GM18505 (cell line): ENCODE results near the gene GSTM4.

Experiments
- ATAC-seq: cut with Tn5 transposase; IDR thresholded peaks from one replicate; pipeline ENCODE4 v1.9.1; 2021; ENCODE audit not compliant: unreplicated experiment
- POLR2A ChIP-seq: IDR thresholded peaks from 4 replicates; pipeline ENCODE4 v1.6.1; 2011; ENCODE audit warnings: borderline replicate concordance; ENCODE audit not compliant: insufficient read depth, insufficient read length; ENCODE audit errors: extremely low read depth

GSTM4 gene

DNA sequence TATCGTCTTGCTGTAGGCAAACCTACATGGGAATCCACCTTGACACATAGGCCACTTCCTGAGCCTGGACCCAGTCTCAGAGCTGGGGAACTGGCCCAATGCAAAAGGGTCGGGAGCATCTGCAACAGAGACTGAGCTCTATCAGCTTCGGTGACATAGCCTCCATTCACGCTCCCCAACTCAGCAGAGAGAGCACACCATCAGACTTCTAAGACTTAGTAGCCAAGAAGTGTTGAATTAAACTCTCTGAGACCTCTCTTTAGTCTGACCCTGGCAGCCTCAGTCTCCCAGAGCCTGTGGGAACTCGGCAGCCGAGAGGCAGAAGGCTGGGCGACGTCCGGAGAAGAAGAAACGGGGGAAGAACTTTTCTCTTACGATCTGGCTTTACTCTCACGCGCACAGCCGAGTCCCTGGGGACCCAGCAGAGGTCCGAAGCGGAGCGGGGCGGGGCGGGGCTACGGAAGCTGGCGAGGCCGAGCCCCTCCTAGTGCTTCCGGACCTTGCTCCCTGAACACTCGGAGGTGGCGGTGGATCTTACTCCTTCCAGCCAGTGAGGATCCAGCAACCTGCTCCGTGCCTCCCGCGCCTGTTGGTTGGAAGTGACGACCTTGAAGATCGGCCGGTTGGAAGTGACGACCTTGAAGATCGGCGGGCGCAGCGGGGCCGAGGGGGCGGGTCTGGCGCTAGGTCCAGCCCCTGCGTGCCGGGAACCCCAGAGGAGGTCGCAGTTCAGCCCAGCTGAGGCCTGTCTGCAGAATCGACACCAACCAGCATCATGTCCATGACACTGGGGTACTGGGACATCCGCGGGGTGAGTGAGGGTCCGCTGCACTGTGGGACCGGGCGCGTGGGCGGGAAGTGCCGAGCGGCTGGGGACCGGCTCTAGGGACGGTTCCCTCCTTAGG lies at the start of gene GSTM4:
TSS of gene GSTM4 (plus strand) at position 485 of the 905 bp plus-strand sequence. CDS start at position 776, 291 bp downstream.
- peak; percentile 51 for TF ChIP-seq POLR2A
- peak; percentile 92 for ATAC-seq

DNA sequence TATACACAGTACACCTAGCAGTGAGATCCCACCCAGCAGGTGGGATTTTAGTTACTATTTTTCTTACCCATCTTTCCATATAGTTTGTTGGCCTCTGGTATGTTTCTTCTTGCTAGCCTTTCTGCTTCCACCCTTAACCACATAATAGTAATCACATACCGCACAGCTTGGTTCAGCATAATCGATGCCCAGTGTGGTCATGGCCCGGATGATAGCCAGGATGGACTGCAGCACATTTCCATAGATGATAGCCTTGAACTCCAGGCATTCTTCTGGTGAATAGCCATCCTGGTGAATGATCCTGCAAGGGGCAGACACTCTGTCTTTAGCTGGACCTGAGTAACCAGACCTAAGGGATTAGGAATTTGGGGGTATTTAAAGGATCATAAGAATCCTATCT lies 46.0 kb upstream of the GSTM4 start:
- TF ChIP-seq POLR2A: no peak
- no peak for ATAC-seq

DNA sequence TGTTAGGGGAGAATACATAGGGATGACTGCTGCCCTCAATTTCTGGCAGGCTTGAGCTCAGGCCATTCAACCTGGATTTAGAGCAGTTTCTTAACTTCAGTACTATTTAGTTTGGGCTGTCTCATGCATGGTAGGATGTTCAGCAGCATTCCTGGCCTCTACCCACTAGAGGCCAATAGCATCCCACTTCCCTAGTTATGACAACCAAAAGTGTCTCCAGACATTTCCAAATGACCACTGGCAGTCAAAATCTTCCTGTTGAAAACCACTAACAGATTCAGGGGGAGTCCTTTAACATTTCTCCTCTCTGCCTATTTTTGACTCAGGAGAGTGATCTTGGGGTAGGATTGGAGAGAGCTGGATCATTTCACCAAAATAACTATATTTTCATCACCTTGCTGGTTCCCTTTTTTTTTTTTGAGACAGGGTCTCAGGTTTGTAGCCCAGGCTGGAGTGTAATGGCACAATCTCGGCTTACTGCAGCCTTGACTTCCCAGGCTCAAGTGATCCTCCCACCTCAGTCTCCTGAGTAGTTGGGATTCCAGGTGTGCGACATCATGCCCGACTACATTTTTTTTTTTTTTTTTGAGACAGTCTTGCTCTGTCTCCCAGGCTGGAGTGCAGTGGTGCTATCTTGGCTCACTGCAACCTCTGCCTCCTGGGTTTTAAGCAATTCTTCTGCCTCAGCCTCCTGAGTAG lies 45.1 kb upstream of the GSTM4 start:
- ATAC-seq: no peak
- TF ChIP-seq POLR2A: no peak

DNA sequence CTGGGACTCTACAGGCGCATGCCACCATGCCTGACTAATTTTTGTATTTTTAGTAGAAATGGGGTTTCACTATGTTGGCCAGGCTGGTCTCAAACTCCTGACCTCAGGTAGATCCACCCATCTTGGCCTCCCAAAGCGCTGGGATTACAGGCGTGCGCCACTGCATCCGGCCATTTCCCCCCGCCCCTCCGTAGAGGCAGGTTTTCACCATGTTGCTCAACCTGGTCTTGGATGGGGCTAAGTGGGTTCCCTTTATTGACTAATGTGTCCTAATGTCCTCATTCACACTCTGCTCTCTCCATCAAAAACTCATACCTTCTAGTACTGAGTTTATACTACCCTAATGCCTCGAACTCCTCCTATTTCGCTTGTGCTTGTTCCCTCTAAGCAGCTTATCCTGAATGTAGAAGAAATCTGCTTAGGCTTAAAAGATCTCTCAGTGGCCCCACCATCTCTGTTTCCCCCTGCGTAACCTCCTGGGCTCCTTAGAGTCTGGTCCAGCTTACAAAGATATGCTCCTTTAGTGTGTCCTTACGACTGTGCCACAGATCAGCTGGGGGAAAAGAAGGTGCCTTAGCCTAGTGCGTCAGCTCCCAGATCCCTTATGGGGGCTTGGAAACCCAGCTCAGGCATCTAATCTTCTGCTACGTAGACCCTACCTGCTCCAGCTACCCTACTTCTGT lies 44.5 kb upstream of the GSTM4 start:
- no peak for TF ChIP-seq POLR2A
- ATAC-seq: no peak

DNA sequence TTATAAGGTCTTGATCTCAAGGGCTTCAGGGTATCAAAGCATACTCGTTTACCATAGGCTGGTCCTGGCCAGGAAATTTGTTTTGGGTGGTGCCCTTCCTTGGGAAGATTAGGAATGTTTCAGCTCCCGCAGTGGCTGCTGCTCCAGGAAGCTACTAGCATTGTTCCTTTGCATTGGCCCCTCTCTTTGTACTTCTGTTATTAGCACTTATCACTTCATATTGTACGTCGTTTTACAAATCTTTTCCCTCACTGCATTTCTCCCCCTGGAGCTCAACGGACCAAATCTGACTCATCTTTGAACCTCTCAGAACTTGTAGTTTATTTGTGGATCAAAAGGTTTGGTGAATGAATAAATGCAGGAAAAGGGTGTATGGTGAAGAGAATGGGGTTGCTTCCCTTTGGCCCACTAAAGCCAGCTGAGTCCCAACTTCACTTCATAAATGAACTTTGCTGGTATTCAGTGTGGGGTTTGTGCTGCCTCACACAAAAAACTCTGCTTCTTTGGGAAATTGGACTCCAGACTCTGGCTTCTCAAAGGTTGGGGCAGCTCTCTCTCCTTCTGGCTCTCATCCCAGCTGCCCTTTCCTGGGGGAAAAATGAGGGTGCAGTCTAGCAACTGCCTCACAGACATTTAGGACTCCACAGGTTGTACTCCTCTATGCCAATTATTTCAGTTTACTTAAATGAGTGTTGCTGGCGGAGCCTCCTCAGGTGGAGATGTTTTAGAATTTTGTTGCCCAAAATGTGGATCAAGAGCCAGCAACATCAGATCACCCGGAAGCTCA lies 42.3 kb upstream of the GSTM4 start:
- no peak for TF ChIP-seq POLR2A
- ATAC-seq: no peak

DNA sequence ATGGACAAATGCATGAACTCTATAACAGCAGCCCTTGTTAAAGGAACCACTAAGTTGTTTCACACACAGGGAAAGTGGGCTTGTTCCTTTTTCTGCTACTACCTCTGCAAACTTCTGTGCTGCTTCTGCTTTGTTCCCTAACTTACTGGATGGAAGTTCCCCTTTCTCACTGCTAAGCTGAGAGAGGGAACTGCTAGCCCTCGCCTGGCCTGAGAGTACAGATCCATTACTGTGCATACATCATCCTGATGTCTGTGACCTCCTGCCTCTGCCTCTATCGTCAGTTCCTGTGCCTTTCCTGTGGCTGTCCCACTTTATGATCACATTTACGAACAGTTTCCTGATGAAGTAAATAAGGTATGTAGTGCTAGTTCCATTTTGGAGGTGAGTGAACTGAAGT lies 40.0 kb upstream of the GSTM4 start:
- no peak for ATAC-seq
- no peak for TF ChIP-seq POLR2A

DNA sequence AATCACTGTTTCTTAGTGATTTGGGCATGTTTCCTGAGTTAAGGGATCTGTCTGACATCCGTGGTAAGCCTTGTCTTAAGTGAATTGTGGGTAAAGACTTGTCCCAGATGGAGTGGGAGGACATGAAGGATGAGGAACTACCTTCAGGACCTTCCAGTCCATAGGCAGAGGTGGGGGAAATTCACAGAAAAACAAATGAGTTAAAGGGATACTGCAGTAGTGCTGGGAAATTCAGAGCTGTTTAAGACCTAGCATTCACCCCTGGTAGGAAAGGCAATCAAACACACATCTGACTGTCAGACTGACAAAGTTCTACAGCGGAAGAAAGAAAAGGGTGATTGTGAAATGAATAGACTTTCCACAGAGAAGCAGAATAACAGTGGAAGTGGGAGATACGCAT lies 39.5 kb upstream of the GSTM4 start:
- ATAC-seq: no peak
- TF ChIP-seq POLR2A: no peak

DNA sequence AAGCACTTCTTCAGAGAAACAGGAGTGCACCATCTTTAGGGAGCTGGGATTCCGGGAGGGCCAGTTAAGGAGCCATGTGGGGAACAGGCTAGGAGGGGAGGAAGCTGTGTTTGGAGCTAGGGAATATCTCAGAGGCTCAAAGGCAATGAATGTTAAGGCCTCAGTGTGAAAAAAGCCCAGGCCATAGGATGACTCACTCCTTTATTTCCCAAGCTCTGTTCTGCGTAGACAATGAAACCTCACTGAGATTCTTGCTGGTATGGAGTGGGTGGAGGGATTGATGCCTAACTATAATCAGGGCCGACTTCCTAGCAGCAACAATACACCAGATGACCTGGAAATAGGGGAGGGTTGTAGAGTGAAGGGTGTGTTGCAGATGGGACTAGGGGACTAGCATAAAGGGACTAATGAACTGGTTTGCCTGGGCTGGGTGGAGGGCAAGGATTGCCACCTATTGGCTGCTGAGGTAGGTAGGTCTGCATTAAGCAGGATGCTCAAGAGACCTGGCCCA lies 38.6 kb upstream of the GSTM4 start:
- TF ChIP-seq POLR2A: no peak
- ATAC-seq: no peak

DNA sequence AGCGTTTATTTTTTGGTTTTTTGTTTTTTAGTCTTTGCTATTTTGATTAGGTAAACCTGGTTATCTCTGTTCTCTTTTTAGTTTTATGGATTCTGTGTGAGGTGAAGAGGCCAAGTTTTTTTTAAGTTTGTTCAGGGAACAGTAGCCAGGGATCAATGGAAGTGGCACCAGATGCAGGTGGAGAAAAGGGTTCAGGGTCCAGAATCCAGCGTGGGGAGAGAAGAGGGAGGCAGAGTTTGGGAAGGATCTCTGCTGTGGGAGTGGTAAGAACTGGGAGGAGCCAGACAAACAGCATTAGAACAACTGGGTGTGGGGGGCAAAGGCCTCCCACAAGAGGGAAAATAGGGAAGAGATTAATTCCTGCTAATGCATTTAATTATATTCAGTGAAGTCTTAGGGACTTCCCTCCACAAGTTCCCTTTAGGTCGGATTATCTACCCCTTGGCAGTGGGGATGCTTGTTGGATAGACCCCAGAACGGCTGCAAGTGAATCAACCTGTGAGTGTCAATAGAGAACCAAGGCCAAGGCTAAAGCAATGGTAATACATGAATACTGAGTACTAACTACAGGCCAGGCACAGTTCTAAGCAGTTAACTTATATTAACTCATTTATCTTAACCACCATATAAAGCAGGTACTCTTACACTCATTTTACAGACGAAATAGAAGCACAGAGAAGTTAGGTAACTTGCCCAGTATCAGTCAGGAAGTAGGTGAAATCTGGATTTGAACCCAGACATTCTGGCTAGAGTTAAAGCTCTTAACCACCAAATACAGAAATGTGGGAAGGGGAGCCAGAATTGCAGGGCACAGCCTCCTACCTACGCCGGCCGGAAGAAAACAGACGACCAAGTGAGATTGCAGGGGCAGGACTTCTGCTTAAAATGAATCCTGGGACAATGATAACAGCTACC lies 37.0 kb upstream of the GSTM4 start:
- TF ChIP-seq POLR2A: no peak
- ATAC-seq: no peak

DNA sequence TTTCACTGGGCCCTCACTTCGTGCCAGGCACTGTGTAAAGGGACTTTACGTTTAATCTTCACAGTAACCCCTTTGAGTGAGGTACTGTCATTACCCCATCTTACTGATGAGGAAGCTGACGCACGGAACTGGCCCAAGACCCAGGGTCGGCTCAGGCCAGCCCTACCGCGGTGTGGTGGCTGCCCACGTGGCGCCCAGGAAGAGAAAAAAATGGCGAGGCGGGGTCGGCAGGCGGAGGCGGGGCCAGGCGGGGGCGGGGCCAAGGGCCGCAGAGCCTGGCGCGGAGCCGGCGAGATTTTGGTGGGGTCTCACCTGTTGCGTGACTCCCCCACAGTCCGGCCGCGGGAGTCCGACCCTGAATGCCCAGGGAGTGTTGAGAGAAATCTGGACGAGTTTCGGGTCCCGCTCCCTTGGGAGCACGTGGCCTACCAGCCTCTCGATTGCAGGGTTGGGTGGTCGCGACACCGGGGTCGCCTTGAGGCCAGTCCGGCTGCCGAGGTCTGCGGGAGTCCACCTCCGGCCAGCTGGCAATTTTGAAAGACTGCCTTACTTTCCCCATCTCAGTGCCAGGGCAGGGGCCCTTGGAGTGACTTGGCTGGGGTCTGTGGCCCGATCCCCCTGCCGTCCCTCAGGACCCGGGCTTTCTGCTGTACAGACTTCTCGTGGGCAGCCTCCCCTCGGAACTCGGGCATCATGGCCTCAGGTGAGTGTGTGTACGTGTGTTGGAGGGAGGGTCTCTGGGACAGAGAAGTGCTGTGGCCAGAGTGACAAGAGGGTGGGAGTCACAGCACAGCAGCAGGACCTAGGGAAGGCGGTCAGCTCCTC lies 36.1 kb upstream of the GSTM4 start, which contains the start of the genes AMPD2 and GNAT2:
TSS of gene AMPD2 (plus strand) at position 262 of the 825 bp plus-strand sequence. CDS start 1,339 bp downstream, outside the sequence.
TSS of gene GNAT2 (minus strand) at position 41 of the 825 bp plus-strand sequence. CDS start 6,746 bp downstream, outside the sequence.
- peak; percentile 51 for ATAC-seq
- TF ChIP-seq POLR2A: peak; percentile 86

DNA sequence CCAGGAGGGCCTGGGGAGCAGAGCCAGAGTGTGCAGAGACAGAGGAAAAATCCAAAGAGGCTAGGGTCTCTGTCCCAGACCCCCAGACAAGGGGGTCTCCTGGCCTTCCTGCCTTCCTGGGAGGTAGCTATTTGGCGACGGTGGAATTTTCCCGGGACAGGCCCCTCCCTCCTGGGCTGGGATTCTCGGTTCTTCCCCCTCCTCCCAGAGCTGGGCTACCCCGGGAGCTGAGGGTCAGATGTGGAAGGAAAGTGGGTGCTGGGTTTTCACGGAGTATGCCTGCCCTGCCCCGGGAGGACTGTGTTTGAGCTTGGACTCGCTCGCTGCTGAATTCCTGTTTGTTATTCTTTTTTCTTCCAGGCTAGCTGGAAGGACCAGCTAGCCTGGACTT lies 35.5 kb upstream of the GSTM4 start:
- TF ChIP-seq POLR2A: no peak
- no peak for ATAC-seq
